Neuronal stem cell (in vitro differentiated cells): ENCODE measurements around the gene LAD1.

Experiments used
- DNase-seq: peaks from one replicate; pipeline ENCODE4 v3.0.0-alpha.2; 2013; ENCODE audit warnings: low spot score
- H2AFZ ChIP-seq: one replicate; pipeline ENCODE4 v1.6.1; 2013; ENCODE audit warnings: mild to moderate bottlenecking, low read length, inconsistent platforms
- H2AK5ac ChIP-seq: 2 replicates; pipeline ENCODE4 v1.6.1; 2013; ENCODE audit warnings: low read depth, mild to moderate bottlenecking, inconsistent platforms, low read length, moderate library complexity, mixed read lengths
- H2BK120ac ChIP-seq: 2 replicates; pipeline ENCODE4 v1.6.1; 2013; ENCODE audit warnings: low read depth, mild to moderate bottlenecking, inconsistent platforms, low read length, moderate library complexity, mixed read lengths
- H2BK12ac ChIP-seq: one replicate; pipeline ENCODE4 v1.6.1; 2013; ENCODE audit warnings: low read length, inconsistent platforms
- H2BK15ac ChIP-seq: 2 replicates; pipeline ENCODE4 v1.6.1; 2013; ENCODE audit warnings: mild to moderate bottlenecking, low read length, inconsistent platforms, mixed read lengths
- H2BK5ac ChIP-seq: one replicate; pipeline ENCODE4 v1.6.1; 2013; ENCODE audit warnings: inconsistent platforms, mild to moderate bottlenecking, low read length, moderate library complexity
- H3K14ac ChIP-seq: one replicate; pipeline ENCODE4 v1.6.1; 2013; ENCODE audit warnings: low read length, inconsistent platforms
- H3K18ac ChIP-seq: 2 replicates; pipeline ENCODE4 v1.6.1; 2013; ENCODE audit warnings: low read length, inconsistent platforms
- H3K23ac ChIP-seq: 2 replicates; pipeline ENCODE4 v1.6.1; 2013; ENCODE audit warnings: low read depth, mild to moderate bottlenecking, mixed read lengths, low read length, inconsistent platforms; ENCODE audit not compliant: poor library complexity
- H3K27ac ChIP-seq: replicated peaks from 3 replicates; pipeline ENCODE4 v1.5.1; 2013; ENCODE audit warnings: low read length, inconsistent platforms
- H3K27me3 ChIP-seq, 3 experiments: 2 replicates each; pipeline ENCODE4 v1.6.1; 2013; ENCODE audit warnings: low read length in 3 of 3, mild to moderate bottlenecking in 2 of 3, inconsistent platforms in 1 of 3, low read depth in 1 of 3, mixed read lengths in 1 of 3, moderate library complexity in 1 of 3; ENCODE audit not compliant: control insufficient read depth in 3 of 3, insufficient read depth in 3 of 3
- H3K36me3 ChIP-seq, 2 donors: replicated peaks in 1 of 2; 2 replicates each; pipeline ENCODE4 v1.6.1; 2013; ENCODE audit warnings: low read length in 2 of 2; ENCODE audit not compliant: control insufficient read depth in 2 of 2, insufficient read depth in 2 of 2
- H3K4ac ChIP-seq: 2 replicates; pipeline ENCODE4 v1.6.1; 2013; ENCODE audit warnings: inconsistent platforms, mild to moderate bottlenecking, low read length, moderate library complexity
- H3K4me1 ChIP-seq, 2 donors: 1 replicate in 1 of 2; 2 replicates in 1 of 2; pipeline ENCODE4 v1.6.1; 2013; ENCODE audit warnings: low read length in 2 of 2, low read depth in 1 of 2; ENCODE audit not compliant: control insufficient read depth in 2 of 2, insufficient read depth in 1 of 2
- H3K4me2 ChIP-seq: one replicate; pipeline ENCODE4 v1.6.1; 2013; ENCODE audit warnings: mild to moderate bottlenecking, low read length, inconsistent platforms; ENCODE audit not compliant: insufficient read depth, poor library complexity, severe bottlenecking
- H3K4me3 ChIP-seq, 2 donors: 2 replicates each; pipeline ENCODE4 v1.5.1; 2013; ENCODE audit warnings: low read length in 2 of 2, mild to moderate bottlenecking in 2 of 2, inconsistent platforms in 1 of 2, moderate library complexity in 1 of 2
- H3K79me1 ChIP-seq: one replicate; pipeline ENCODE4 v1.6.1; 2013; ENCODE audit warnings: low read depth, mild to moderate bottlenecking, inconsistent platforms, low read length, moderate library complexity
- H3K9ac ChIP-seq: one replicate; pipeline ENCODE4 v1.6.1; 2013; ENCODE audit warnings: mild to moderate bottlenecking, low read depth, low read length, inconsistent platforms; ENCODE audit not compliant: poor library complexity
- H3K9me3 ChIP-seq, 2 donors: replicated peaks in 1 of 2; 2 replicates each; pipeline versions ENCODE3 to v1.6.1; 2013; ENCODE audit warnings: low read length in 2 of 2, mild to moderate bottlenecking in 2 of 2, inconsistent platforms in 1 of 2, low read depth in 1 of 2, mixed read lengths in 1 of 2, moderate library complexity in 1 of 2; ENCODE audit not compliant: control insufficient read depth in 2 of 2, insufficient read depth in 1 of 2
- H4K8ac ChIP-seq: one replicate; pipeline ENCODE4 v1.6.1; 2013; ENCODE audit warnings: low read depth, mild to moderate bottlenecking, inconsistent platforms, low read length, moderate library complexity
- H4K91ac ChIP-seq: one replicate; pipeline ENCODE4 v1.6.1; 2013; ENCODE audit warnings: low read length, low read depth, mild to moderate bottlenecking, inconsistent platforms; ENCODE audit not compliant: poor library complexity
- WGBS, 2 donors: extraction: QIAGEN DNeasy Blood & Tissue Kit; methylation state at CpG; one replicate each; pipeline ENCODE4 v1.1.7; 2013; ENCODE audit warnings: missing lambda C conversion rate in 2 of 2, mixed read lengths in 1 of 2; ENCODE audit not compliant: insufficient read length in 2 of 2, insufficient replicate concordance in 1 of 2; ENCODE audit errors: extremely low coverage in 2 of 2; 5-methylcytosine and 5-hydroxymethylcytosine counted together

The LAD1 gene

DNA sequence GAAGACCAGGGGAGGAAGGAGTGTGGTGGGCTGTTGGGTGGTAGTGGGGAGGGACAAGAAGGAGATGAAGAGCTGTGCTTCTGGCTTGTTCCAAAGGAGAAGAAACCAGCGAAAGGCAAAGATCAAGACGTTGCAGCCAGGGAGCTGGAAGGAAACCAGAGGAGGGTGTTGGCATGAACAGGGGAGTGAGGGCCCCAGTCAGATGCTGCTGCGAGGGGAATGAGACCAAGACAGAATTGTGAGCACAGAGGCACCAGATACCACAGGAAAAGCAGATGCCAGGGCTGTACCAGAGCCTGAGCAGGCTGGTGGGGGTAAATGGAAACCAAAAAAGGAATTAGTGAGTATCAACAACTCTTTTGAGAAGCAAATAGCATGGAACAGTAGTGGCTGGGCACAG is 6.0 kb downstream of the LAD1 start:
- peaks cover 0 to 1% of the 10 kb centered on the region in 2 donors for H3K4me1 ChIP-seq
- no peak overlapping the region for H3K9ac ChIP-seq
- no peak overlapping the region for H3K23ac ChIP-seq
- no peak overlapping the region for H3K4ac ChIP-seq
- no peak overlapping the region for H4K91ac ChIP-seq
- no peak overlapping the region for H3K4me3 ChIP-seq
- H3K14ac ChIP-seq: no peak overlapping the region
- no peak overlapping the region for H4K8ac ChIP-seq
- WGBS, 2 donors: no CpG with 5 or more reads among the region's 3 CpGs
- no peaks in the 10 kb centered on the region for H3K9me3 ChIP-seq
- H3K36me3 ChIP-seq: no peaks in the 10 kb centered on the region
- no peak overlapping the region for H3K4me2 ChIP-seq
- H3K79me1 ChIP-seq: no peaks in the 10 kb centered on the region
- no peak overlapping the region for H2AK5ac ChIP-seq
- H2BK15ac ChIP-seq: no peak overlapping the region
- no peak for DNase-seq
- H2BK12ac ChIP-seq: no peak overlapping the region
- no peak overlapping the region for H2BK120ac ChIP-seq
- H3K18ac ChIP-seq: peak overlapping the region; percentile 15
- no peak overlapping the region for H2AFZ ChIP-seq
- no peak overlapping the region for H3K27ac ChIP-seq
- peaks cover 0 to 56% (median under 1%) of the 10 kb centered on the region in 3 experiments for H3K27me3 ChIP-seq
- no peak overlapping the region for H2BK5ac ChIP-seq

DNA sequence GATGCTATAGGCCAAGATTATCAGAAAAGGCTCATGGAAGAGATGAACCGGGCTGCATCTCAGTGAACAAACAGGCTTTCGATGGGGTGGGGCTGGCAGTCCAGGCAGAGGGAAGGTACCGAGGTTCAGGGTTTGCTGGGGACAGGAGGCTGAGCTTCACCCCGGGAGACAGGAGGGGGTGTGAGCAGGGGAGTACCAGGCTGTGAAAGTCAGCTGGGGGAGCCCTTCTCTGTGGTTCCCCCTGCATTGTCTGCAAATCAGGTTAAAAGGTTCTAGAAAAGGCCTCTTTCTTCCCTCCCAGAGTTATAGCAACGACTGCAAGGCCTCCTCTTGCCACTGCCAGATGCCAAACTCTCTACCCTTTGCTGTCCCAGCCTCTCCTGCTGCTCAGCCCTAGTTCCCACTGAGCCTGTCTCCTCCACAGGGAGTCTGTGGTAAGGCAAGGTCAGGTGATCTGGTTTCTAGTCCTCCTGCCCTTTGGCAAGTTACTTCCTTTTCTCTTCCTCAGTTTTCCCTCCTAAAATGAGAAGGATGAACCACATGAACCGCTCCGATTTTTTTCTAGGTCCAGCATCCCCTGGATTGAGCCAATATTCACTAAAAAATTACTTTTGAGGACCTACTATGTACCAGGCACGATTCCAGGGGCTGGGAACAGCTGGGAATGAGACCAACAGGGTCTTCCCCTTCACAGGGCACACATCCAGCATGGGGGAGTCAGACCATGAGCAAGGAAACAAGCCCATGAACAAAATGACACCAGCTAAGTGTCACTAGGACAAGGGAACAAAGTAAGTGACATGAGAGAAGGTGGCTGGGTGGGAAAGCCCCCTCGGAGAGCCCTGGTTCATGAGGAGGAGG is 7.2 kb downstream of the LAD1 start:
- Histone ChIP-seq H2AFZ (no peak overlapping the region), H2AK5ac (no peak overlapping the region), H4K91ac (no peak overlapping the region), H2BK12ac (no peak overlapping the region), H3K4me2 (no peak overlapping the region), H4K8ac (no peak overlapping the region), H3K9ac (no peak overlapping the region), H3K36me3 (no peaks in the 10 kb centered on the region), H3K4me1 (peaks cover 0 to 1% of the 10 kb centered on the region in 2 donors), H3K27me3 (peaks cover 0 to 44% (median 0%) of the 10 kb centered on the region in 3 experiments), H3K4ac (no peak overlapping the region), H3K9me3 (no peaks in the 10 kb centered on the region), H3K4me3 (no peak overlapping the region), H3K27ac (no peak overlapping the region), H2BK120ac (no peak overlapping the region), H3K14ac (no peak overlapping the region), H2BK15ac (no peak overlapping the region), H3K79me1 (no peaks in the 10 kb centered on the region), H3K23ac (no peak overlapping the region), H3K18ac (peak overlapping the region; percentile 9), H2BK5ac (no peak overlapping the region)
- DNase-seq: no peak
- WGBS, 2 donors: no CpG with 5 or more reads among the region's 9 CpGs

DNA sequence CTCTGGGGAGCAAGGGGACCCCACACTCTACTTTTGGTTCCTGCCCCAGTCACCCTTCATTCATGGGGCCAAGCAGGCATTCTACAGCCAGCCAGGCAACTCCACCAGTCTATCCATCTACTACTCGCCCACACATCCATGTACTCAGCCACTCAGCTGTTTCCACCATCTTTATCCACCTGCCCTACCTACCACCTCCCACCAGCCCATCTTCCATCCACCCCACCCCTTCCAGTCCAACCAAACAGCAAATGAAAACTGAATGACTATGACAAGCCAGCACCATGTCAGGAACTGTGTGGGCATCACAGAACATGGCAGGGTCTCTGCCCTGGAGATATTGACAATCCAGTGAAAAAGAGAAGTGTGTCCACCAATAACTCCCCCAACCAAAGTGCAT is 7.9 kb downstream of the LAD1 start:
- Histone ChIP-seq H2BK12ac (no peak overlapping the region), H4K8ac (no peak overlapping the region), H3K4me1 (peaks cover 0 to 1% of the 10 kb centered on the region in 2 donors), H3K9me3 (no peaks in the 10 kb centered on the region), H3K79me1 (no peaks in the 10 kb centered on the region), H3K4ac (no peak overlapping the region), H4K91ac (no peak overlapping the region), H3K4me3 (no peak overlapping the region), H2AK5ac (no peak overlapping the region), H3K4me2 (no peak overlapping the region), H2BK5ac (no peak overlapping the region), H3K27me3 (peaks cover 0 to 38% (median 0%) of the 10 kb centered on the region in 3 experiments), H3K9ac (no peak overlapping the region), H3K14ac (no peak overlapping the region), H3K36me3 (no peaks in the 10 kb centered on the region), H2AFZ (no peak overlapping the region), H3K18ac (no peak overlapping the region), H2BK15ac (no peak overlapping the region), H3K23ac (no peak overlapping the region), H3K27ac (no peak overlapping the region), H2BK120ac (no peak overlapping the region)
- no peak for DNase-seq
- WGBS, 2 donors: no CpG with 5 or more reads among the region's 1 CpG

DNA sequence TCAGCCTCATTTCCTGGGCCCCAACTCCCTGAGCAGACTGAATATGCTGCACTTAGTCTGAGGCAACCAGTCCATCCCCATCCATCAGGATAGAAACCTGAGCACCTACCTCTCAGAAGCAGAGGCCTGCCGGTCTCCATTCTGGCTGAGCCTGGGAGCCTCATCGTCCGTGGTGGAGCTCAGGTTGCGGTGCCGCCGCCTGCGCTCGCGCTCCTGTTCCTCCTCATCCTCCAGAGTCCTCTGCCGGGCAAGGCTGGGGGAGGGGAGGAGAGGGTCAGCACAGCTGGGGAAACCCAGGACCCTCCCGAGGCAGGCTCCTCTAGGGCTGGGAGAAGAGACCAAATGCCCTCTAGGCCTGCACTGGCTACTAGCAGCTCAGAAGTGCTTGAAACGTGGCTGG is 10.1 kb downstream of the LAD1 start:
- Histone ChIP-seq H3K4me1 (peaks cover 0 to 1% of the 10 kb centered on the region in 2 donors), H3K79me1 (no peaks in the 10 kb centered on the region), H3K27me3 (peaks cover 0 to 28% (median 0%) of the 10 kb centered on the region in 3 experiments), H3K9ac (no peak overlapping the region), H2BK15ac (no peak overlapping the region), H3K23ac (no peak overlapping the region), H3K9me3 (no peaks in the 10 kb centered on the region), H3K27ac (no peak overlapping the region), H2BK120ac (no peak overlapping the region), H3K18ac (peak overlapping the region; percentile 6), H4K91ac (no peak overlapping the region), H2BK5ac (no peak overlapping the region), H3K14ac (peak overlapping the region; percentile 3), H2AK5ac (no peak overlapping the region), H2BK12ac (no peak overlapping the region), H4K8ac (no peak overlapping the region), H3K36me3 (no peaks in the 10 kb centered on the region), H2AFZ (no peak overlapping the region), H3K4me3 (no peak overlapping the region), H3K4ac (no peak overlapping the region), H3K4me2 (no peak overlapping the region)
- WGBS, 2 donors: no CpG with 5 or more reads among the region's 12 CpGs
- DNase-seq: no peak
